ENCODE data around the gene DNAH6. TPM values are rescaled to one million over a fixed set of nuclear protein-coding genes. Genes with fewer than 3 reads are reported as not detected.
A peak's percentile ranks its signal among the peaks of the same experiment; 100 is the strongest.

The DNAH6 gene
- total RNA-seq, 1 experiment from 2014 or later = 1.6 TPM

DNA sequence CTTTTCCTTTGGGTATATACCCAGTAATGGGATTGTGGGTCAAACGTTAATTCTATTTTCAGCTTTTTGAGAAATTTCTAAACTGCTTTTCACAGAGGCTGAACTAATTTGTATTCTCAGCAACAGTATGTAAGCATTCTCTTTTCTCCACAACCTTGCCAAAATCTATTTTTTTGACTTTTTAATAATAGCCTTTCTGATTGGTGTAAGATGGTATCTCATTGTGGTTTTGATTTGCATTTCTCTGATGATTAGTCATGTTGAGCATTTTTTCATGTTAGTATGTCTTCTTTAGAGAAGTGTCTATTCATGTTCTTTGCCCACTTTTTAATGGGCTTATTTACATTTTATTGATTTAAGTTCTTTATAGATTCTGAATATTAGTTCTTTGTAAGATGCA, 219.1 kb downstream of the DNAH6 start:
- Histone ChIP-seq H3K9me3 (ENCODE audit: control insufficient read depth in 1 of 2, insufficient read depth in 1 of 2, low read depth in 1 of 2, low read length in 2 of 2) (no peaks in the 10 kb centered on the region), H3K9me2 (ENCODE audit: insufficient read depth) (no peaks in the 10 kb centered on the region; the same call in 1 of the 2 replicates), H3K27me3 (ENCODE audit: insufficient read depth, low read length) (no peaks in the 10 kb centered on the region), H3K4me1 (ENCODE audit: control insufficient read depth in 1 of 2, insufficient read depth in 2 of 2, low read length in 2 of 2) (no peaks in the 10 kb centered on the region), H3K79me2 (ENCODE audit: insufficient read depth, low read length) (no peaks in the 10 kb centered on the region), H3K4me2 (ENCODE audit: low read length) (no peak overlapping the region), H2AFZ (ENCODE audit: low read depth, low read length, poor library complexity, severe bottlenecking) (no peak overlapping the region), H3K4me3 (replicated peaks in 1 of 2; ENCODE audit: low read depth in 1 of 2, low read length in 2 of 2) (no peak overlapping the region), H3K36me3 (ENCODE audit: control insufficient read depth in 1 of 2, insufficient read depth in 2 of 2, low read length in 2 of 2) (no peaks in the 10 kb centered on the region), H3K9ac (ENCODE audit: low read length) (no peak overlapping the region), H3K27ac (ENCODE audit: low read depth, low read length) (no peak overlapping the region), H4K20me1 (ENCODE audit: insufficient read depth) (no peaks in the 10 kb centered on the region)
- no TSS peak for BruUV-seq (replicated peaks)
- ATAC-seq = no peak
- POLR2A ChIA-PET = no interaction called here
- TF ChIP-seq SRF (IDR thresholded peaks at IDR 0.05; ENCODE audit: low read depth) = no peak
- TF ChIP-seq POLR2AphosphoS5 (IDR thresholded peaks at IDR 0.05; ENCODE audit: low read depth, low read length) = no peak
- RAD21 ChIA-PET (ENCODE audit: low non-redundant PET in 1 of 2, low total read pairs in 2 of 2, uncharacterized antibody in 2 of 2, unreplicated experiment in 2 of 2) = no interaction called here
- DNase-seq (ENCODE audit: low read depth, low spot score) = no peak
- intact Hi-C loops (cut with micrococcal nuclease) = no loop called here
- CTCF ChIA-PET = no interaction called here

DNA sequence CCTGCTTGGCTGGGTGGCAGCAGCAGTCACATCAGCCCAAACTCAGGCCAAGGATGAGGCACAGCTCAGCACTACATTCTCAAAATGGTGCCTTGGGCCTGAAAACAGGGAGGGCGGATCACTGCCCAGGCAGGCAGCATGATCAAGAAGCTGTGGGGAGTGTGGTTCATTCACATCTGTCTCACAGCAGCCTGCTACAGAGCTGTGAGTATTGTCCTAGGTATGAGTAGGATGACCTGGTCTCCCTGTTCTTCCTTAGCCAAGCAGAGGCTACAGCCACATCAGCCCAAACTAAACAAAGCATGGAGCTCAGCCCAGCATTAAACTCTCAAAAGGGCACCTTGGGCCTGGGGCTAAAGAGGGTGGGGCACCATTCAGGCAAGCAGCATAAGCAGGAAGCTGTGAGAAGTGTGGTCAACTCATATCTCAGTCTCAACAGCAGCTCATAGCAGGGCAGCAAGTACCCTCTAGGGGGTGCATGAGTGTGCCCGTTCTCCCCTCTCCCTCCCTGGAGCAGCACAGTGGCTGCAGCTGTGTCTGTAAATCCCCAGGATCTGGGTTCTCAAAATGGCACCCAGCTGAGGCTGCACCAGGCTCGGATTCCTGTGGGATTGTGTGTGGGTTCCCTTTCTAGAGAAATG, 225.0 kb downstream of the DNAH6 start:
- Histone ChIP-seq H3K27ac (ENCODE audit: low read depth, low read length) (no peak overlapping the region), H3K4me2 (ENCODE audit: low read length) (no peak overlapping the region), H3K79me2 (ENCODE audit: insufficient read depth, low read length) (no peaks in the 10 kb centered on the region), H4K20me1 (ENCODE audit: insufficient read depth) (no peaks in the 10 kb centered on the region), H3K9me2 (ENCODE audit: insufficient read depth) (no peaks in the 10 kb centered on the region; the same call in 1 of the 2 replicates), H2AFZ (ENCODE audit: low read depth, low read length, poor library complexity, severe bottlenecking) (no peak overlapping the region), H3K4me1 (ENCODE audit: control insufficient read depth in 1 of 2, insufficient read depth in 2 of 2, low read length in 2 of 2) (no peaks in the 10 kb centered on the region), H3K27me3 (ENCODE audit: insufficient read depth, low read length) (no peaks in the 10 kb centered on the region), H3K9ac (ENCODE audit: low read length) (no peak overlapping the region), H3K36me3 (ENCODE audit: control insufficient read depth in 1 of 2, insufficient read depth in 2 of 2, low read length in 2 of 2) (no peaks in the 10 kb centered on the region), H3K9me3 (ENCODE audit: control insufficient read depth in 1 of 2, insufficient read depth in 1 of 2, low read depth in 1 of 2, low read length in 2 of 2) (no peaks in the 10 kb centered on the region), H3K4me3 (replicated peaks in 1 of 2; ENCODE audit: low read depth in 1 of 2, low read length in 2 of 2) (no peak overlapping the region)
- ChIA-PET RAD21 (ENCODE audit: low non-redundant PET in 1 of 2, low total read pairs in 2 of 2, uncharacterized antibody in 2 of 2, unreplicated experiment in 2 of 2) (no interaction called here), POLR2A (interaction anchor here (1.2 to 1.4 kb wide), 2 partner anchors 9 kb away, joined by 3 read pairs; no protein-coding TSS in a partner anchor), CTCF (interaction anchor here (0.9 to 2.1 kb wide), 5 partner anchors 9 to 184 kb away, joined by 3 to 9 read pairs (median 7); no protein-coding TSS in a partner anchor)
- intact Hi-C loops (cut with micrococcal nuclease) = no loop called here
- no peak for TF ChIP-seq SP1 (IDR thresholded peaks at IDR 0.05; ENCODE audit: low read depth)
- peak; percentile 12 for TF ChIP-seq YY1 (IDR thresholded peaks at IDR 0.05; ENCODE audit: extremely low read depth, insufficient replicate concordance, low read depth, low read length)
- TF ChIP-seq, protein P1, sequence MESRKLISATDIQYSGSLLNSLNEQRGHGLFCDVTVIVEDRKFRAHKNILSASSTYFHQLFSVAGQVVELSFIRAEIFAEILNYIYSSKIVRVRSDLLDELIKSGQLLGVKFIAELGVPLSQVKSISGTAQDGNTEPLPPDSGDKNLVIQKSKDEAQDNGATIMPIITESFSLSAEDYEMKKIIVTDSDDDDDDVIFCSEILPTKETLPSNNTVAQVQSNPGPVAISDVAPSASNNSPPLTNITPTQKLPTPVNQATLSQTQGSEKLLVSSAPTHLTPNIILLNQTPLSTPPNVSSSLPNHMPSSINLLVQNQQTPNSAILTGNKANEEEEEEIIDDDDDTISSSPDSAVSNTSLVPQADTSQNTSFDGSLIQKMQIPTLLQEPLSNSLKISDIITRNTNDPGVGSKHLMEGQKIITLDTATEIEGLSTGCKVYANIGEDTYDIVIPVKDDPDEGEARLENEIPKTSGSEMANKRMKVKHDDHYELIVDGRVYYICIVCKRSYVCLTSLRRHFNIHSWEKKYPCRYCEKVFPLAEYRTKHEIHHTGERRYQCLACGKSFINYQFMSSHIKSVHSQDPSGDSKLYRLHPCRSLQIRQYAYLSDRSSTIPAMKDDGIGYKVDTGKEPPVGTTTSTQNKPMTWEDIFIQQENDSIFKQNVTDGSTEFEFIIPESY (IDR thresholded peaks at IDR 0.05; ENCODE audit: extremely low read depth, insufficient replicate concordance, low read length) = no peak
- no peak for TF ChIP-seq POLR2AphosphoS5 (IDR thresholded peaks at IDR 0.05; ENCODE audit: low read depth, low read length)
- TF ChIP-seq, protein P2, sequence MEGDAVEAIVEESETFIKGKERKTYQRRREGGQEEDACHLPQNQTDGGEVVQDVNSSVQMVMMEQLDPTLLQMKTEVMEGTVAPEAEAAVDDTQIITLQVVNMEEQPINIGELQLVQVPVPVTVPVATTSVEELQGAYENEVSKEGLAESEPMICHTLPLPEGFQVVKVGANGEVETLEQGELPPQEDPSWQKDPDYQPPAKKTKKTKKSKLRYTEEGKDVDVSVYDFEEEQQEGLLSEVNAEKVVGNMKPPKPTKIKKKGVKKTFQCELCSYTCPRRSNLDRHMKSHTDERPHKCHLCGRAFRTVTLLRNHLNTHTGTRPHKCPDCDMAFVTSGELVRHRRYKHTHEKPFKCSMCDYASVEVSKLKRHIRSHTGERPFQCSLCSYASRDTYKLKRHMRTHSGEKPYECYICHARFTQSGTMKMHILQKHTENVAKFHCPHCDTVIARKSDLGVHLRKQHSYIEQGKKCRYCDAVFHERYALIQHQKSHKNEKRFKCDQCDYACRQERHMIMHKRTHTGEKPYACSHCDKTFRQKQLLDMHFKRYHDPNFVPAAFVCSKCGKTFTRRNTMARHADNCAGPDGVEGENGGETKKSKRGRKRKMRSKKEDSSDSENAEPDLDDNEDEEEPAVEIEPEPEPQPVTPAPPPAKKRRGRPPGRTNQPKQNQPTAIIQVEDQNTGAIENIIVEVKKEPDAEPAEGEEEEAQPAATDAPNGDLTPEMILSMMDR (IDR thresholded peaks at IDR 0.05 in 2 of 3, conservative IDR thresholded peaks at IDR 0.05 in 1 of 3; ENCODE audit: borderline replicate concordance in 1 of 3, insufficient read depth in 1 of 3, low read depth in 2 of 3, low read length in 2 of 3) = peak; percentile 10 to 44 (median 42); a peak in 2 of 6 replicates
- TF ChIP-seq, protein P3, sequence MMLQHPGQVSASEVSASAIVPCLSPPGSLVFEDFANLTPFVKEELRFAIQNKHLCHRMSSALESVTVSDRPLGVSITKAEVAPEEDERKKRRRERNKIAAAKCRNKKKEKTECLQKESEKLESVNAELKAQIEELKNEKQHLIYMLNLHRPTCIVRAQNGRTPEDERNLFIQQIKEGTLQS (IDR thresholded peaks at IDR 0.05) = no peak
- TF ChIP-seq SRF (IDR thresholded peaks at IDR 0.05; ENCODE audit: low read depth) = no peak
- no peak for TF ChIP-seq ZNF274 (IDR thresholded peaks at IDR 0.05; ENCODE audit: low read depth, low read length)
- TF ChIP-seq RAD21 (IDR thresholded peaks at IDR 0.05; ENCODE audit: low read depth) = peak; percentile 40
- no peak for TF ChIP-seq ELF1 (IDR thresholded peaks at IDR 0.05; ENCODE audit: borderline replicate concordance, low read depth)
- peak; percentile 98 for ATAC-seq
- DNase-seq (ENCODE audit: low read depth, low spot score) = peak; percentile 18
- BruUV-seq (replicated peaks) = no TSS peak
